D721Med (cell line): ENCODE data around the gene CDH19.

ENCODE experiments used
- DNase-seq: peaks from one replicate; pipeline ENCODE4 v3.0.0; 2011; ENCODE audit warnings: low spot score; ENCODE audit not compliant: insufficient read length
- FAIRE-seq: peaks from 2 replicates; lab custom pipeline; 2011; peaks lifted over from hg19 to GRCh38; lab: Jason Lieb, UNC
- TF ChIP-seq, protein P1 (sequence below): IDR thresholded peaks from 2 replicates; pipeline ENCODE4 v1.5.1; 2012; ENCODE audit warnings: mild to moderate bottlenecking, control low read depth; ENCODE audit not compliant: insufficient read depth; ENCODE audit errors: missing control alignments

Gene CDH19

DNA sequence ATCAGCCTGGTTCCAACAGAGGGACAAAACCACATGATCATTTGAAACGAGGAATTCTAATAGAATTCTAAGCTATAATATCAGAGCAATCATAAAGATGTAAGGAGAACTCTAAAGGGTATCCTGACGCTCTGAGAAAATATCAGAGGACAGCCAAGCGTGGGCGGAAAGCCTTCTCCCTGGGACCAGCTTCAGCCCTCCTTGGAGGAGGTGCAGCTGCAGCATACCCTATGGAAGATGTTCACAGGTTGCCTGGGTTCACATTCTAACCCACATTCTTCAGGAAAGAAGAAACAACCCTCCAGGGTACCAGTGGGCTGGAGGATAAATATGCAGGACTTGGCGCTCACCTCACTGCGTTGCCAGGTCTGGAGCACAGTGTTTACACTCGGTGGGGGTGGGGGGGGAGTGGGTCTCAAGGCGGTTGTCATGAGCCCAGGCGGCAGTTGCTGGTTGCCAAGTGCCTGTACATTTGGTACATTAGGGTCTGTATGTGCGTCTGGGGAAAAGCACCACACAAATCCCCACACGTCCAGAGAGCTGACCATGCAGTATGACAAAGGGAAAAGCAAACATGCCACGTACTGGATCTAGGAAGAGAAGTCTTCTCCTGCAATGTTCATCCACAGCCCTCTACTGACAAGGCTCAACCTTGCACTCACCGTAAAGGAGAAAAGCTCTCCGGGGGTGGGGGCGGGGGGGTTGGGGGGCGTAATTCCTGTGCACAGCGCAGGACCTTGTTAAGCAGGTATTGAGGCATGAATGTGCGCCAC, 80.5 kb downstream of the CDH19 start:
- FAIRE-seq (no peak), DNase-seq (no peak)
- TF ChIP-seq, protein P1, sequence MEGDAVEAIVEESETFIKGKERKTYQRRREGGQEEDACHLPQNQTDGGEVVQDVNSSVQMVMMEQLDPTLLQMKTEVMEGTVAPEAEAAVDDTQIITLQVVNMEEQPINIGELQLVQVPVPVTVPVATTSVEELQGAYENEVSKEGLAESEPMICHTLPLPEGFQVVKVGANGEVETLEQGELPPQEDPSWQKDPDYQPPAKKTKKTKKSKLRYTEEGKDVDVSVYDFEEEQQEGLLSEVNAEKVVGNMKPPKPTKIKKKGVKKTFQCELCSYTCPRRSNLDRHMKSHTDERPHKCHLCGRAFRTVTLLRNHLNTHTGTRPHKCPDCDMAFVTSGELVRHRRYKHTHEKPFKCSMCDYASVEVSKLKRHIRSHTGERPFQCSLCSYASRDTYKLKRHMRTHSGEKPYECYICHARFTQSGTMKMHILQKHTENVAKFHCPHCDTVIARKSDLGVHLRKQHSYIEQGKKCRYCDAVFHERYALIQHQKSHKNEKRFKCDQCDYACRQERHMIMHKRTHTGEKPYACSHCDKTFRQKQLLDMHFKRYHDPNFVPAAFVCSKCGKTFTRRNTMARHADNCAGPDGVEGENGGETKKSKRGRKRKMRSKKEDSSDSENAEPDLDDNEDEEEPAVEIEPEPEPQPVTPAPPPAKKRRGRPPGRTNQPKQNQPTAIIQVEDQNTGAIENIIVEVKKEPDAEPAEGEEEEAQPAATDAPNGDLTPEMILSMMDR: no peak

DNA sequence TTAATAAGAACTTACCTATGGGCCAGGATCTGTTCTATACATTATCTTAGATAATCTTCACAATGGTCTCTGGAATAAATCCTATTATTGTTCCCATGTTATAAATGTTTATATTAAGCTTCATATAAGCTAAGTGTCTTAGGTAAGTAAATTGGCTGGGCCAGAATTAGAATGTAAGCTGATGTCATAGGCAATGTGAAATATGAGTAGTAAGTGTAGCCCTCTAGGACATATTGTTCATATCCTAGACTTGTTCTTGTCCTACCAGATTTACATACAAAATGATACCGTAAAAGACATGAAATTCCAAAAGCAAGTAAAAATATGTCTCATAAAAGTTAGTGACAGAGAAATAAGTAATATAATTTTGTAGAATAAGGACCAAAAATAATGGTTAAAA, 89.9 kb downstream of the CDH19 start:
- TF ChIP-seq, protein P1: no peak
- FAIRE-seq (no peak), DNase-seq (no peak)

DNA sequence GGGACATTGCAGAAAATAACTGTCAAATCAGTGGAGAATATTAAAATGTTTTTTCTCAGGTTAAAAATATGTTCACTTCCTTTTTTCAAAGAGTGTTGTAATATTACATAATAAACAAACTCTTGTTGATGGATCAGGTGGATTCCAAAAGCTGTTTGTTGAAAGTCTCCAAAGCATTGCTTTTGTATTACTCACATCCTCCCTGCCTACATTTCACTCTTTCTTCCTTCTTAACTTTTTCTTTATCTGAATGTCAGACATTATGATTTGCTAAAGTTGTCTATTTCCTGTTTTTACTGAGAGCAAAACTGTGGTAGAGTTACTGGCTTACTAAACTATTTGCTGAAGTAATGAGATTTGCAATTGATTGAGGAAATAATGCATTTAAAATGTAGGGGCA, 92.1 kb downstream of the CDH19 start:
- TF ChIP-seq, protein P1: no peak
- DNase-seq (no peak), FAIRE-seq (no peak)

DNA sequence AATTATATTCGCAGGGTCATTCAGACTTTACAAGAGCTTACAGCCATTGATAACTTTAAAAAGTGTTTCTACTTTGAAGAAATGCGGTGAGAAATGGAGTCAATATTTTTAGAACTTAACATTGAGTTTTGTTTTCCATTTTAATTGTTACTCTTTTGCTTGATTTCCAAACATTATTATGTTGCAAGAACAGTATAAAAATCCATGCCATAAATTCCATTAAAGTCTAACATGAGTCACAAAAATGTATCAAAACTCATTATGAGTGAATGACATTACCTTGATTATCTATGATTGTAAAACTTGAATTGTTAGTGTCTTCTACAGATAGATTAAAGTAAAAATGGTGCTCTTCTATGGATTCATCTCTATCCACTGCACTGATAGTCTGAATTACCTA, 92.6 kb downstream of the CDH19 start:
- no peak for FAIRE-seq

DNA sequence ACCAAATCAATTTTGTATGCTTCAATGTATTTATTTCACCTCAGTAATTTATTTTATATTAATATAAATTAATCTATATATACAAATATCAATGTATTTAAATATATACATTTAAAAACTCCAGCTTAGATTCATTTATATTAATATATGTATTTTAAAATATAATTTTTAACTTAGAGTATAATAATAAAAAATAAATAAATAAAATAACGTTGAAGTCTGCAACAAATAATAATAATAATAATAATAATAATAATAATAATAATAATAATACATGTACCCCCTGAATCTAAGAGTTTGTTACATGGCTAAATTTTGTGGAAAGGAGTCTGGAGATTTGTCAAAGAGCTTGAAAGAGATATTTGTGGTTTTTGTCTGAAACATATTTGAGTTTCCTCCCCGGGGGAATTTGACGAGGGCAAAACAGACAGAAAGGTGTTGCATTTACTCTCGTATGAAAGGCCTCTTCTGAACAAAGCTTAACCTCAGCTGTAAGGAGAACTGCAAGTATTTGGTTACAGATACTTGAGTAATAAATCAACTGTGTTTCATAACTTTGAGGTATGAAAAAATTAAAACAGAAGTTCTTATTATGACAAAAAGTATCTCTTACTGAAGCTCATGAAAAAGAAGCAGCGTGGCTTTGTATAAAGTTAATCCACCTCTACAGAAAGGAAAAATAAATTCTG, 93.4 kb downstream of the CDH19 start:
- DNase-seq (no peak), FAIRE-seq (no peak)
- TF ChIP-seq, protein P1: no peak

More for the DNA sequence above, 92.6 kb downstream of the CDH19 start:
- DNase-seq: no peak
- TF ChIP-seq, protein P1: no peak

DNA sequence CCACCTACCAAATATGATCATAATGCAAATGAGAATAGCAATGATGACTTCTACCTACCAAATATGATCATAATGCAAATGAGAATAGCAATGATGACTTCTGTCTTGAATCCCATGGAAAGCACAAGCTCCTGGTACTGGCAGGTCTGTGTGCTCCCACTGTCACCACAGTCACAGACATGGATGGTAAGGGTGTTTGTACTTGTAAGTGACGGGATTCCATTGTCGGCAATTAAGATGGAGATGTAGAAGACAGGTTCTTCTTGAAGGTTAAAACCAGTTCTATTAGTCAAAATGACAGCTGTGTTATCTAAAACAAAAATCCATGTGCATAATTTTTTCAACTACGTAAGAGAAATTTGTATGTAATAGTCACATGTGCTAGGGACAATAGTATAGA, 95.0 kb downstream of the CDH19 start:
- FAIRE-seq: no peak
- DNase-seq: no peak
- TF ChIP-seq, protein P1: no peak

DNA sequence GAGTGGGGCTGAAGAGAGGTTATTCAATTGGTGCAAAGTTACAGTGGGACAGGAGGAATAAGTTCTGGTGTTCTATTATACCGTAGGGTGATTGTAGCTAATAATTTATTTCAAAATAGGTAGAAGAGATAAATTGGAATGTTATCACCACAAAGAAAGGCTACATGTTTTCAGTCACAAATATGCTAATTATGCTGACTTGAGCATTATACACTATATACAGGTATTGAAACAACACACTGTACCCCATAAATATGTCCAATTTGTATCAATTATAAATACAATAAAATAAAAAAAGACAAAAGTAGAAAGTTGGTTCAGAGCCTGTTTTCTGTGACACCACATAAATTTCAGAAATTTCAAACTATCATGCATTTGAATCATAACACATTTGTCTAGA, 97.7 kb downstream of the CDH19 start:
- no peak for DNase-seq
- FAIRE-seq: no peak
- TF ChIP-seq, protein P1: no peak
